NCI-H748 treated with DMSO at 0.1 percent for 48 hours (cell line): ENCODE results near the gene SLC6A17.

ENCODE experiments used
- DNase-seq: peaks from one replicate; lab custom pipeline; 2025; lab: John Stamatoyannopoulos, UW

Gene SLC6A17

GRCh38 chr1:110174961-110175360 lies 24.7 kb downstream of the SLC6A17 start:
- DNase-seq = no peak

DNA sequence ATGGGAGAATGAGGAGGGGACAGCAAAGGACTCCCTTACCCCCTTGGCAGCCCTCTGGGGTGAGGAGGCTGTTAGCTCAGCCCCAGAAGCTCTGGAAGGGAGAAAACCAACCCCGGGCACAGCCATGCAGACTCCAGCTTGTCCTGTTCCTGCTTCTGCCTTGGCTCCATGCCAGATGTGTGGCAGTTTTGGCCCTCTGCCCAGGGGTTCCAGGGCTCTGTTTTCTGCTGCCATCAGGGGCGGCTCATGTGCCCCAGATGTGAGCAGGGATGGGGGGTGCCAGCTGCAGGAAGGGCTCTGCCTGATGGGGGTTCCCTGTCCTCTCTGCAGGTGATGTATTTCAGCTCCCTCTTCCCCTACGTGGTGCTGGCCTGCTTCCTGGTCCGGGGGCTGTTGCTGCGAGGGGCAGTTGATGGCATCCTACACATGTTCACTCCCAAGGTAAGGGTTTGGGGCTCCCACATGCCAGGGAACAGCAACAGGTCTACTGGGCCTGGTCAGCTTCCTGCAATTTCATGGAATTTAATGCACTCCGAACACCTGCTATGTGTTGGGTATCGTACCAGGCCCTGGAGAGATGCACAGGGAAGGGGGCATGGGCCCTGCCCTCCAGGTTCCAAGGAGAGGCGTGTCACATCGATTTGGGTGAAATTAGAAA lies 26.1 kb downstream of the SLC6A17 start:
- DNase-seq = peak; percentile 60

- no peak for DNase-seq
These were observed 27.5 kb downstream of the SLC6A17 start for GRCh38 chr1:110177775-110178174.

- no peak for DNase-seq
These were observed 33.4 kb downstream of the SLC6A17 start for GRCh38 chr1:110183642-110184167.

DNA sequence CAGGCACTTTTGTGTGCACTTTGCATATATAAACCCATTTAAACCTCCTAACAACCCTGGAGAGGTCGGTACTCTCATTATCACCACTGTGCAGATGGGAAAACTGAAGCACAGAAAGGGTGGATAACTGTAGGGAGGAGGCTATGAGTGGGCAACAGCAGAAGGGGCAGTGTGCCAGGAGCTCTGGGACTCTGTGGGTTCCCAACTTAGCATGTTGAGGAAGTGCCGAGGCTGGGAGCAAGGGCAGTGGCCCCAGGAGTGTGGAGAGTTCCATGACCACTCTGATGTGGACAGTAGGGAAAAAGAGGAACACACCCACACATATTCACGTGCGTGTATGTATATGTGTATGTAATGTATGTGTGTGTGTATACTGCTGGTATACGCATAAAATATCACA lies 34.2 kb downstream of the SLC6A17 start:
- no peak for DNase-seq

DNA sequence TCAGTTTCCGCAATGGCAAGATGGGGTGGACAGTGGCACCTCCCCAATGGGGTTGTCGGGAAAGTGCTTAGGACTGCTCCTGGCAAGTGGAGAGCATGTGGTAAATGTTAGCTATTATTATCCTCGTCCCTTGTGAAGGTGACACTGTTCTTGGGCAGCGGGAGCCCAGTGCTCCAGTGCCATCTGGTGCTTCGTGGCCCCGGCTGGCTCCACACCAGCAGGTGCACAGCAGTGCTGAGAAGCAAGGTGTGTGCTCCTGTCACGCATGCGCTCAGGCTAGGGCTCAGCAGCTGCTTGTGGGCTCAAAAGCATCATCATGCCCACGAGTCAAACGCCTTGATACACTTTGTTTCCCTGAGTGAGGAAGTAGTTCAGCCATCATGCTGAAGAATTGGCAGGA lies 34.9 kb downstream of the SLC6A17 start:
- no peak for DNase-seq

DNA sequence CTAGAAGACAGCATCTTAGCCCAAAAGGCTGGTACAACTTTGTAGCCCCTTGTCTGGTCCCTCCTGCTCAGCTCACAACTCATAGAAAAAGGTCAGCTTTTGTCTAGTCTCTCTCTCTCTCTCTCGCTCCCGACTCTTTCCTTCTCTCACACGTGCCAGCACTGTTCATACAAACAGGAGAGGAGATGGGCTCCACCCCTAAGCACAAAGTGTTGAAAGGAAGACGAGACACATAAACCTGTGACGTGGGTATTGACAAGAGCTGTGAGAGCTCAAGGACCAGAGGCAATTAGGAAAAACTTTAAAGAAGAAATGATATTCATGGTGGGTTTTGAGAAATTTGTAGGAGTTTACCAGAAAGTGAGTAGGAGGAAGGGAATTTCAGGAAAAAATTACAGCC lies 36.3 kb downstream of the SLC6A17 start:
- DNase-seq = no peak

DNA sequence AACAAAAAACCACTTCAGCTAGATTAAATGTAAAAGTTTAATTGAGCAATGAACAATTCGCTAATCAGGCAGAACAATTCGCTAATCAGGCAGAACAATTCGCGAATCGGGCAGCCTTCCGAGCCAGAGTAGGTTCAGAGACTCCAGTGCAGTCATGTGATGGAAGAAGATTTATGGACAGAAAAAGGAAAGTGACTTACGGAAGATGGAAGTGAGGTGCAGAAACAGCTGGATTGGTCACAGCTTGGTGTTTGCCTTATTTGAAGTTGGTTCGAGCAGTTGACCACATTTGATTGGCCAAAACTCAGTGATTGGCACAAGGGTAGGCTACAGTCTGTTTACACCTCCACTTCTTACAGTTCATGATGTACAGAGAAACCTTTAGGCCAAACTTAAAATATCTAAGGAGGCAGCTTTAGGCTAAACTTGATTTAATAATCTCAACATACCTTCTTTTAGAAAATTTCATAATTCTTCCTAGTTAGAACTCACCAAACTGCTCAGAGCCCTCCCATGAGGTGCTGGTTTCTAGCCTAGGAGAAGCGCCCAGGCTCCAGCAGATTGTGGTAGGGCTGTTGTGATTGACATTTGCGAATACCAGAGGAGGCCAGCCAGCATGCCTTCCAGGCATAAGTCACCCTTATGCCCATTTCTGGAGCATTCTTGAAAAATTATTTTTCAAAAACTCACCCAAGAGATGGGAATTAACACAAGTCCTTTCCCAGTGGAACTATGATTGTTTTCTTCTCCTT lies 37.0 kb downstream of the SLC6A17 start:
- no peak for DNase-seq

DNA sequence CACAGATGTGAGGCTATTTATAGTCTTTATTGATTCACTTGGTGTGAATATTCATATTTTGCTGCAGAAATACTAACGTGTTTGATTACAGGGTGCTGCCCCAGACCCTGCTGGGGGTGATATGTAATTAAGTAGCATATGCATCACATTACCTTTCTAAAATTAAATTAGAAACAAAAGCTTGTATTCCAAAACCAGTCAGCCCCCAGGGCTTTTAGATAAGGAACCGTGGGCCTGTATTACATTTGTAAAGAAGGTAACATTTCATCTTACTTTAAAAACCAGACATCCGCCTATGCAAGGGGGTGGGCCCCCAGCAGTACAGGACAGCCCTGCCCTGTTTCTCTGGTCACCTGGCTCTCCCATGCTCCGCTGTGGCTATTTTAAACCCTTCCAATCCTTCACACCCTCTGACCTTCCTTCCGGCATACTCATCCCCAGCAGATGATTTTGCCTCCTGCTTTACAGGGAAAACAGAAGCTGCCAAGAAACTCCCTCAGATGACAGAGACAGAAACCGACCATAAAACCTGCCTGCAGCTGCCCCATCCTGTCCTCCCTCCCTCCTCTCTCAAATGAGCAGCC lies 37.8 kb downstream of the SLC6A17 start:
- DNase-seq = no peak

DNA sequence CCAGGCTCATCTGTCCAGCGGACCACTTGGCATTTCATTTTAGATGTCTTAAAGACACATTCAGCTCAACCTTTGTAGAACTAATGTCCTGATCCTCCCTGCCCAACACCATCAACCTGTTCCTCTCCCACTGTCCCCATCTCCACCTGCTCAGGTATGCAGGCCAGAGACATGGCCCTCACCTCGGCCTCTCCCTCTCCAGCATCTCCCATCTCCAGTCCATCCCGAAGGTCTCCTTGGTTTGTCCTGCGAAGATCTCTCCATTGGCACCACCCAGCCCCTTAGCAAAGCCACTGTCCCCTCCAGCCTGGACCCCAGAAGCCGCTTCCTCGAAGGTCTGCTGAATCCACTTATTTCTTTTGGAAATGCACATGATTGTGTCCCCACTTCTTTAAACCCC lies 38.9 kb downstream of the SLC6A17 start:
- no peak for DNase-seq

DNA sequence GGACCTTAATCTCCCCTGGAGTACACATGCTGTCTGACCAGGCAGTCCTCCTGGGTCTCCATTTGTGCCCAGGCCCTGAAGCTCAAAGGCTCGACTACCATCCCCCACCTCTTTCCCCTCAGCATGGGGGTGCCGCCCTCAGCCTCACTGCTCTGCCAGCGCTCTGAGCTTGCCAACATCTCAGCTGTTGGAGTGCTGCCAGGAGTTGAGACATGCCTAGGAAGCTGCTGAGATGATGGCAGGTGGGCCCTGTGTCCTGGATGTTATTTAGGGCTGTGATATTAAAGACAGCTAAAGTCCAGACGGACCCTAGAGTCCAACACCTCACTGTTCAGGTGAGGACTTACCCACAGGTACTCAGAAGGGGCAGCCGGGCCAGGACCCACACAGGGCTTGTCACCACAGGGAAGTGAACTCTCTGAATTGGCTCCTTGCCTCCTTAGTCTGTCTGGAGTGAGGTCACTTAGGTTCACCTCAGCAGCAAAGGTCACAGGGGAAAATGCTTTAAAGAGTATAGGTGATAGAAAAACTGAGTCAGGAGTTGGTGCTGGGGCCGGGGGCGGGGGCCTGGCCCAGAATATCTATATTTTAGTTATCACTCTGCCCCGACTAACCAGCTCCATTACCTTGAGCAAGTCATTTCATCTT lies 40.1 kb downstream of the SLC6A17 start:
- DNase-seq = no peak

DNA sequence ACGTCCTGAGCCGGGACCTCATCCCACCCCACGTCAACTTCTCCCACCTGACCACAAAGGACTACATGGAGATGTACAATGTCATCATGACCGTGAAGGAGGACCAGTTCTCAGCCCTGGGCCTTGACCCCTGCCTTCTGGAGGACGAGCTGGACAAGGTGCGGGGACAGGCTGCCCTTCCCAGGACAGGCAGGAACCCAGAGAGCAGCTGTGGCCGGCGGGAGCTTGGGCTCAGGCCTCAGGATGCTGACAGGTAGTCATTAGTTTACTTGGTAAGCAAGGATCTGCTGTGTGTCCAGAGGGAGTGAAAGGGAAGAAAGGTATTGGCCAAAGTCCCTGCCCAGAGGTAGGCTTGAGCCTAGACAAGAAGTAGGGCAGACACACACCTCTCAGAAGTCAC lies 42.2 kb downstream of the SLC6A17 start:
- no peak for DNase-seq

- DNase-seq = no peak
These were observed 44.9 kb downstream of the SLC6A17 start for GRCh38 chr1:110195196-110195595.

DNA sequence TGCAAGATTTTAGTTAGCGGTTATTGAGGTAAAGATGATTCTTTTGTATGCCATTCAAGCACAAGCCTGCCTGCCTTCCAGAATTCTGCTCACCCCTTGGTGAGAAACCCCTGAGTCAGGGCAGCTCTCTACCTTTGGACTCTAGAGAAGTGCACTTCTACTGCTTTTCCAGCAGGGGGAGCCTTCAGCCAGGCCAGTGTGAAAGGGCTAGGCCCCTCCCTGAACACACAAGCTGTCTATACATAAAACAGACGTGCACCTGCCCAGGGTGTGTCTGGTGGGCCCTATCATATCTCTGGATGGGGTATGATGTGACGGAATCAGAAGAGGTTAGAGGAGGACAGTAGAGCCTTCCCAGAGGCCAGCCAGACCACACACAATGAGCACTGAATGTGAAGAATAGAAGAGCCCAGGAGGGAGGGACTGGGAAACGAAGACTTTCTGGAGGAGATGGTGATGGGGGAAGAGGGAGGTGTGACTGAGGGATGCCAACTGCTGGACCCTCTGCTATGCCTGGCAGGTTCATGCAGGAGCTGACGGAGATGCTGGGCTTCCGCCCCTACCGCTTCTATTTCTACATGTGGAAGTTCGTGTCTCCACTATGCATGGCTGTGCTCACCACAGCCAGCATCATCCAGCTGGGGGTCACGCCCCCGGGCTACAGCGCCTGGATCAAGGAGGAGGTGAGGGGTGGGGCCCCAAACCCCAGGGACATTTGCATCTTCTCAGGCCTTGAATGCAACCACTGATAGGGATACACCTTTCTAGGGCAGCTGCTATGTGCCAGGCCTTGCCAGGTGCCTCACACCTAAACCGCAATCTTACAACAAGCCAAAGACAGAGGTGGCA lies 46.8 kb downstream of the SLC6A17 start:
- DNase-seq = peak; percentile 82

GRCh38 chr1:110197905-110198629 lies 47.8 kb downstream of the SLC6A17 start:
- DNase-seq = no peak

DNA sequence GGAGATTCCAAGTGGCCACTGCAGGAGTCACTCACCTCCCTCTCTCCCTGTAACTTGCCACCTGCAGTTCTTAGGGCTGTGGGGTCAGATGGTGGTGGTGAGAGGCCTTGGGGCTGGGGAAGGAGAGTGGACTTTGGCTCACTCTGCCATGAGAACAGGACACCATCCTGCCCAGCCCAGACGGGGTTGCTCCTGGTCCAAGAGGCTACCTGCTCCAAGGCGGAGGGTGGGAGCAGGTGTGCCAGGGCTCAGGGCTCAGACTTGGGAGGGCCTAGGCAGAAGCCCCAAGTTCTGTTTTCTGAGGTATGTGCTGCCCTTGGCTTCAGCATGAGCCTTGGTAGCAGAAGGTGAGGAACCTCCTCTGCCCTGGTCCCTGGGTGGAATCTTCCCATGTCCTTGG lies 48.5 kb downstream of the SLC6A17 start:
- no peak for DNase-seq

DNA sequence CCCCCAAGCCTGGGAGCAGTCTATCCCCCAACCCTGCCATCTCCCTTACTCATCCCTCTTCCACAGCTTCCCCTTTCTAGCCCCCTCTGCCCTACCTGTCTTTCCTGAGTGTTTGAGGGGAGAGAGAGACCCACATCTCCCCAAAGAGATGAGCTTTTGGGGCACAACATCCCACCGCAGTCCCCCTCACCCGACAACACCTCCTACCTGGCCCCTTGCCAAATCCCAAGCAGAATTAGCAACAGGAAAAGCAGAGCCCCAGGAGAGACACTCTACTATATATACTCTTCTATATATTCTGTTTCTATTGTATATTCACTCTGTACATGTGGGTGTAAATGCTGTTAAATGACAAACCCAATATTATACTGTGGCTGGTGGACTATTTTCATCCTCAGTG lies 49.9 kb downstream of the SLC6A17 start:
- no peak for DNase-seq

GRCh38 chr1:110200666-110201065 lies 50.4 kb downstream of the SLC6A17 start:
- DNase-seq = no peak

- no peak for DNase-seq
These were observed 51.0 kb downstream of the SLC6A17 start for GRCh38 chr1:110201157-110201825.

DNA sequence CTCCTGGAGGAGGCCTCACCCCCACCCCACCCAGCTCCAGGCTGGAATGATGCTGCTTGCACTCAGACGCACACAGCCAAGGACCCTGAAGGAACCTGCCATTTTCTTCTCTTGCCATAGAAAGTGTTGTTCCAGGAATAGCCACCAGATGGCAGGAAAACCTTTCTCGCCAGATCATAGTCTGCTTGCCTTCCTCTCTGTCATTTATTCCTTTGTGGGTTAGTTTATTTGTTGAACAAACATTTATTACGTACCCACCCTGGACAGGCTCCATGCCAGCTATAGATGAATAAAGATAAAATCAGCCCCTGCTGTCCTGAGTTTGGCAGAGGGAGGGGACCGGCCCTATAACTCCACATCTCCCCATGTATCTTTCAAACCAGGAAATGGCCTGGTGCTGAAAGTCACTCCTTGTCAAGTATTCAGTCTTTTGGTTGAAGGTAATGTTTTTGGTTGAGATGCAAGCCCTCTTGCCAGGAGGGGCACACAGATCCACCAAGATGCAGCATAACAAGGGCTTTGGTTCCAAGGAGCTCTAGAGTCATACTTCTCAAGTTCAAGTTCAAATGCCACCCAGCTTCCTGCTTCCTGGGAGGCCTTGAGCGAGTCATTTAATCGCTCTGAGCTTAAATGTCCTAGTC lies 52.8 kb downstream of the SLC6A17 start:
- peak; percentile 79 for DNase-seq
